Prostate gland (tissue), 2 donors: Measurements from ENCODE around the gene IL6R. TPM values are rescaled to one million over a fixed set of nuclear protein-coding genes. Genes with fewer than 3 reads are reported as not detected.

ENCODE experiments used
- DNase-seq: peaks from one replicate; pipeline ENCODE4 v3.0.0-alpha.2; 2019; ENCODE audit warnings: low spot score
- H3K27ac ChIP-seq, 2 donors: fragments of 200-600 bp; sonication (generic); 2 replicates each; pipeline ENCODE4 v1.5.1; 2017 to 2019
- H3K27me3 ChIP-seq: fragments of 200-600 bp; sonication (generic); replicated peaks from 2 replicates; pipeline ENCODE4 v1.5.1; 2019; ENCODE audit not compliant: insufficient read depth
- H3K36me3 ChIP-seq, 2 donors: fragments of 200-600 bp; sonication (generic); 1 replicate in 1 of 2; 2 replicates in 1 of 2; pipeline versions ENCODE4 v1.5.1 to v1.8.1; 2017 to 2019
- H3K4me1 ChIP-seq: fragments of 200-600 bp; sonication (generic); replicated peaks from 2 replicates; pipeline ENCODE4 v1.5.1; 2019
- H3K4me3 ChIP-seq, 2 donors: fragments of 200-600 bp; sonication (generic); 2 replicates each; pipeline ENCODE4 v1.5.1; 2017 to 2019
- H3K9me3 ChIP-seq: fragments of 200-600 bp; sonication (generic); 2 replicates; pipeline ENCODE4 v1.5.1; 2017
- CTCF ChIP-seq, 4 experiments: fragments of 200-600 bp in 2 of 4; fragments of 450-650 bp in 2 of 4; sonication (generic) in 2 of 4; IDR thresholded peaks; 1 replicate in 3 of 4; 2 replicates in 1 of 4; pipeline ENCODE4 v1.5.1; 2016 to 2019; ENCODE audit warnings: antibody characterized with exemption in 4 of 4, mild to moderate bottlenecking in 2 of 4, moderate library complexity in 2 of 4
- POLR2A ChIP-seq: fragments of 450-650 bp; IDR thresholded peaks from one replicate; pipeline ENCODE4 v1.6.1; 2016; ENCODE audit warnings: antibody characterized with exemption, mild to moderate bottlenecking
- POLR2AphosphoS5 ChIP-seq: sonication (generic); formaldehyde crosslinking; IDR thresholded peaks from one replicate; pipeline ENCODE4 v1.6.1; 2017; ENCODE audit warnings: antibody characterized with exemption
- WGBS: methylation state at CpG from one replicate; pipeline ENCODE4 v1.1.5; 2018; 5-methylcytosine and 5-hydroxymethylcytosine counted together
- intact Hi-C: fragments of 100-400 bp; cut with DNase I; formaldehyde crosslinking; loops from one replicate; pipeline ENCODE4 v1.14.2; 2022
- total RNA-seq, 2 donors: library from RNA; depleted of rRNA; stranded (reverse); fragments of >200 nt; gene quantifications; one replicate each; pipeline ENCODE4 v1.1.0, GENCODE V29; 2016

Gene IL6R
- total RNA-seq, 2 donors from 2014 or later = 70.1 to 80.7 TPM

GRCh38 chr1:154398141-154398540 lies 7.0 kb upstream of the IL6R start:
- H3K4me1 ChIP-seq = no peaks in the 10 kb centered on the region
- intact Hi-C loops = no loop called here
- no peak for TF ChIP-seq POLR2A
- no peak for TF ChIP-seq CTCF (IDR thresholded peaks at IDR 0.05)
- TF ChIP-seq POLR2AphosphoS5 = no peak
- no peaks in the 10 kb centered on the region for H3K27me3 ChIP-seq
- H3K4me3 ChIP-seq = no peak overlapping the region
- H3K27ac ChIP-seq = no peak overlapping the region
- no peaks in the 10 kb centered on the region for H3K9me3 ChIP-seq
- no peaks in the 10 kb centered on the region for H3K36me3 ChIP-seq
- 77% methylated on average over 4 of the region's 4 CpGs for WGBS
- DNase-seq = no peak

GRCh38 chr1:154398678-154399077 lies 6.5 kb upstream of the IL6R start:
- Histone ChIP-seq H3K27ac (no peak overlapping the region), H3K4me3 (no peak overlapping the region), H3K4me1 (no peaks in the 10 kb centered on the region), H3K27me3 (no peaks in the 10 kb centered on the region), H3K36me3 (no peaks in the 10 kb centered on the region), H3K9me3 (no peaks in the 10 kb centered on the region)
- intact Hi-C loops = no loop called here
- 86% methylated on average over 4 of the region's 4 CpGs for WGBS
- DNase-seq = no peak
- TF ChIP-seq POLR2AphosphoS5 = no peak
- no peak for TF ChIP-seq POLR2A
- no peak for TF ChIP-seq CTCF (IDR thresholded peaks at IDR 0.05)

GRCh38 chr1:154400381-154400801 lies 4.8 kb upstream of the IL6R start:
- no peak overlapping the region for H3K27ac ChIP-seq
- TF ChIP-seq POLR2A (no peak), CTCF (IDR thresholded peaks at IDR 0.05) (no peak), POLR2AphosphoS5 (no peak)
- H3K27me3 ChIP-seq = no peaks in the 10 kb centered on the region
- intact Hi-C loops = loop anchor here (10.0 kb wide), 2 partner anchors 46 to 154 kb away; partner anchors contain the start of gene UBE2Q1
- DNase-seq = no peak
- H3K4me3 ChIP-seq = no peak overlapping the region
- no peaks in the 10 kb centered on the region for H3K4me1 ChIP-seq
- WGBS = 78% methylated on average over 4 of the region's 4 CpGs
- no peaks in the 10 kb centered on the region for H3K36me3 ChIP-seq
- no peaks in the 10 kb centered on the region for H3K9me3 ChIP-seq

GRCh38 chr1:154402409-154402921 lies 2.7 kb upstream of the IL6R start:
- TF ChIP-seq POLR2AphosphoS5 = no peak
- TF ChIP-seq CTCF (IDR thresholded peaks at IDR 0.05) = no peak
- TF ChIP-seq POLR2A = no peak
- 87% methylated on average over 4 of the region's 4 CpGs for WGBS
- H3K27me3 ChIP-seq = no peaks in the 10 kb centered on the region
- no peak for DNase-seq
- H3K4me1 ChIP-seq = no peaks in the 10 kb centered on the region
- H3K9me3 ChIP-seq = no peaks in the 10 kb centered on the region
- H3K27ac ChIP-seq = no peak overlapping the region
- no peak overlapping the region for H3K4me3 ChIP-seq
- H3K36me3 ChIP-seq = no peaks in the 10 kb centered on the region
- intact Hi-C loops = loop anchor here (10.0 kb wide), 2 partner anchors 48 to 152 kb away; partner anchors contain the start of gene UBE2Q1

- intact Hi-C loops = loop anchor here (10.0 kb wide), 2 partner anchors 49 to 151 kb away; partner anchors contain the start of gene UBE2Q1
- TF ChIP-seq CTCF (IDR thresholded peaks at IDR 0.05) (no peak), POLR2A (no peak), POLR2AphosphoS5 (no peak)
- WGBS = 85% methylated on average over 8 of the region's 8 CpGs
- Histone ChIP-seq H3K36me3 (no peaks in the 10 kb centered on the region), H3K9me3 (no peaks in the 10 kb centered on the region), H3K27me3 (no peaks in the 10 kb centered on the region), H3K4me3 (no peak overlapping the region), H3K27ac (no peak overlapping the region), H3K4me1 (no peaks in the 10 kb centered on the region)
- no peak for DNase-seq
These were observed 1.7 kb upstream of the IL6R start for GRCh38 chr1:154403261-154403943.
